HK-2 (cell line): Measurements from ENCODE around the gene PRSS21.

Experiments
- DNase-seq: peaks from one replicate; pipeline ENCODE4 v3.0.0-alpha.2; 2018; ENCODE audit not compliant: unreplicated experiment

PRSS21 gene

GRCh38 chr16:2867661-2867986 is 50.6 kb downstream of the PRSS21 start:
- no peak for DNase-seq

- DNase-seq: peak; percentile 93
Measured at GRCh38 chr16:2867987-2868789, 51.2 kb downstream of the PRSS21 start.
